HEK293T (cell line): ENCODE measurements around the gene SPDYE2.
"Not testable (repeated sequence)": the region's sequence is repeated elsewhere in the genome, so short reads cannot be mapped to it uniquely, and the experiment has no call there.

Source experiments
- CTCF ChIA-PET: fragments of 350-600 bp; formaldehyde crosslinking; extraction: SDS; loops from one replicate; lab custom pipeline; 2021; ENCODE audit warnings: antibody characterized with exemption, inconsistent platforms; lab: Yijun Ruan, JAX
- POLR2A ChIA-PET: fragments of 350-600 bp; formaldehyde crosslinking; extraction: SDS; loops from one replicate; lab custom pipeline; 2020; ENCODE audit warnings: antibody characterized with exemption, inconsistent platforms; lab: Yijun Ruan, JAX
- DNase-seq: peaks from one replicate; pipeline ENCODE4 v3.0.0; 2012; ENCODE audit warnings: mixed read lengths; ENCODE audit errors: extremely low spot score
- ELF4 ChIP-seq: fragments of 450-650 bp; IDR thresholded peaks from 2 replicates; pipeline ENCODE4 v1.6.1; 2017; ENCODE audit warnings: antibody characterized with exemption

Gene SPDYE2

DNA sequence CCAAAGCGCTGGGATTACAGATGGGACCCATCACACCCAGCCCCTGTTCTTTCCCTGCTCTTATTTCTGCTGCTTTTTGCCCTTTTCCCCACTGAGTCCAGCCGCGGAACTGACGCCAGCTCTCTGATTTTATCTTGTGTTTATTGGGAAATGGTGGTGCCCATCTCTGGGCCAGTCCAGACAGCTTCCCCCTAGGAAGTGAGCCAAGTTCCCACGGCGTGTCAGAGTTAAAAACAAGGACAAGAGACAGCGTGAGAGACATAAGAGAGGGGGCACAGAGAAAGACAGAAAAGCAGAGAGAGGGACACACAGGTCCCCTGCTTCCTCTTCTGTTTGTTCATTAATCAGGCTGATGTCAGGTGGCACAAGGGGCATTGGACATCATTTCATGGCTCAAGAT, 19.4 kb upstream of the SPDYE2 start:
- POLR2A ChIA-PET, CTCF ChIA-PET, DNase-seq: not testable (repeated sequence)

- POLR2A ChIA-PET, DNase-seq, CTCF ChIA-PET: not testable (repeated sequence)
Observed at GRCh38 chr7:102532127-102532526, 18.9 kb upstream of the SPDYE2 start.

- CTCF ChIA-PET, DNase-seq, POLR2A ChIA-PET: not testable (repeated sequence)
Observed at GRCh38 chr7:102535062-102535615, 15.9 kb upstream of the SPDYE2 start.

GRCh38 chr7:102540604-102541003, 10.4 kb upstream of the SPDYE2 start:
- POLR2A ChIA-PET, DNase-seq, CTCF ChIA-PET: not testable (repeated sequence)

DNA sequence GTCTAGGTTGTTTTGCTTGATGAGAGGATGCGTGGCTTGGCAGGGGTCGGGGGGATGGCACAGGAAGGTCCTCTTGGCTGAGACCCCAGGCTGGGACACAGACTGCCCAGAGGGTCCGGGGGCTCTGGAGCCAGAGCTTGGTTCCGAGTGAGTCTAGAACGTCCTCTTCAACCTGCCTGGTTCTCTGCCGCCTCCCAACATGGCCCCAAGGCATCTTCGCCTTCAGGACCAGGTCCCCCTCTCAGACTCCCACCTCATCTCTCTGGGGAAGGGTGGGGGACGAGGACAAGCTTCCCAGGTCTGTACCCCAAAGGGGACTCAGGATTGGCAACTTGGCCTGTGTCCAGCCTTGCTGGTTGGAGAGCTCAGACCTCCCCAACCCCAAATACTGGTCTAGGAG, 8.9 kb upstream of the SPDYE2 start:
- DNase-seq, POLR2A ChIA-PET, CTCF ChIA-PET: not testable (repeated sequence)

- POLR2A ChIA-PET, CTCF ChIA-PET, DNase-seq: not testable (repeated sequence)
Observed at GRCh38 chr7:102542771-102543170, 8.3 kb upstream of the SPDYE2 start.

DNA sequence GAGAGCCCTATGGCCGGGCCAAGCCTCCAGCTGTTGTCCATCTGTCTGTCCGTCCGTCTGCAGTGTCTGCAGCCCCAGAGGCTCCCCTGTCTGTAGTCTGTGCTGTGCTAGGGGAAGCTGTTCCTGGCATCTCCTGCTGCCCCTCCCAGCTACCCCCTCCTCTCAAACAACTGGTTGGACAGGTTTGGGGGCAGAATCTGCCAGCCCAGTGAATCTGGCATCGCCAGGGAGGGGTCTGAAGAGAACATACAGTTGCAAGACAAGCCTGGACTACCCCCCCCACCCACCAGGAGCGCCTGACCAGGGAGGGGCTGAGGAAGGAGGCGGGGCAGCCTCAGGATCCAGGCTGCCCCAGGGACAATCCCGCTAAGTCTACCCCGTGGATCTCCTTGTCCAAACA, 7.4 kb upstream of the SPDYE2 start, which contains the start of gene UPK3BL2:
Gene UPK3BL2 (minus strand): TSS at position 101 of the 400 bp plus-strand sequence. CDS start 60 bp downstream, at position 41.
- POLR2A ChIA-PET, DNase-seq, CTCF ChIA-PET: not testable (repeated sequence)

- CTCF ChIA-PET, DNase-seq, POLR2A ChIA-PET: not testable (repeated sequence)
Observed at GRCh38 chr7:102544372-102544771, 6.7 kb upstream of the SPDYE2 start.

DNA sequence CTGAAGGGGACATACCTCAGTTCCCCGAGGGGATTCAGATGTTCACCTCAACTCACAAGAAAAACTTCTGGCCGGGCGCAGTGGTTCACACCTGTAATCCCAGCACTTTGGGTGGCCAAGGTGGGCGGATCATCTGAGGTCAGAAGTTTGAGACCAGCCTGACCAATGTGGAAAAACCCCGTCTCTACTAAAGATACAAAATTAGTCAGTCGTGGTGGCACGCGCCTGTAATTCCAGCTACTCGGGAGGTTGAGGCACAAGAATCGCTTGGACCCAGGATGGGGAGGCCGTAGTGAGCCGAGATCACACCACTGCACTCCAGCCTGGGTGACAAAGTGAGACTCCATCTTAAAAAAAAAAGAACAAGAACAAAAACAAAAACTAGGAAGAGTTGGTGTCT, 5.7 kb upstream of the SPDYE2 start:
- CTCF ChIA-PET, DNase-seq, POLR2A ChIA-PET: not testable (repeated sequence)

DNA sequence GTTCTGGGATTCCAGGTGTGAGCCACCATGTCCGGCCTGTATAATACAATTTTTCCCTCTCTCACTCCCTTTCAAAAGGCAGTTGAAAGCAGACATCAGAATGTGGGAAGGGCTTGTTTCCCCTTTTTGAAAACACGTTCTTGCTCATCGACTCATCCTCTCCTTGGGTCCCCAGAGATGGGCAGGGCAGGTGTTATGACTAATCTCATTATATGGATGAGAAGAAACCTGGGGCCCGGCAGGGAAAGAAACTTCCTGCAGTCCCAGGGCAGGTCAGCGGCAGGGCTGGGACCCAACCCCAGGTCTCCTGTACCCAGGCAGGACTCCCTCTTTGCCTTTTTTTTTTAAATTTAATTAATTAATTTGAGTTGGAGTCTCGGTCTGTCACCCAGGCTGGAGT, 4.7 kb upstream of the SPDYE2 start:
- DNase-seq, CTCF ChIA-PET, POLR2A ChIA-PET: not testable (repeated sequence)

- CTCF ChIA-PET, DNase-seq, POLR2A ChIA-PET: not testable (repeated sequence)
Observed at GRCh38 chr7:102568620-102569019, 17.6 kb downstream of the SPDYE2 start.

GRCh38 chr7:102572261-102573239, 21.5 kb downstream of the SPDYE2 start, which contains the start of gene POLR2J3:
TSS of gene POLR2J3 (minus strand) at chr7:102572583. CDS start at chr7:102572521, 62 bp downstream.
- peak; percentile 41; the same call in 1 of the 2 replicates for TF ChIP-seq ELF4
- POLR2A ChIA-PET, CTCF ChIA-PET, DNase-seq: not testable (repeated sequence)

DNA sequence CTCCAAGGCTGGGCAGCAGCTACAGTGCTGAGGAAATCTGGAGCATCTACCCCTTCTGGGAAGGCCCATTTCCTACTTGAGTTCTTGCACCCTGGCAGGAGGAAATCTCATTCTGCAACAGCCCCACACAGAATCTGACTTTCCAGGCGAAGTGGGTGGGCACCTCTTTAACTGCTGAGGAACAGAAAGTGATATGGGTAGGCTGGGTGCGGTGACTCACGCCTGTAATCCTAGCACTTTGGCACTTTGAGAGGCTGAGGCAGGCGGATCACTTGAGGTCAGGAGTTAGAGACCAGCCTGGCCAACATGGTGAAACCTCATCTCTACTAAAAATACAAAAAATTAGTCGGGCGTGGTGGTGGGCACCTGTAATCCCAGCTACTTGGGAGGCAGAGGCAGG, 23.6 kb downstream of the SPDYE2 start:
- CTCF ChIA-PET, DNase-seq, POLR2A ChIA-PET: not testable (repeated sequence)

GRCh38 chr7:102576363-102576762, 25.3 kb downstream of the SPDYE2 start:
- DNase-seq, CTCF ChIA-PET, POLR2A ChIA-PET: not testable (repeated sequence)

DNA sequence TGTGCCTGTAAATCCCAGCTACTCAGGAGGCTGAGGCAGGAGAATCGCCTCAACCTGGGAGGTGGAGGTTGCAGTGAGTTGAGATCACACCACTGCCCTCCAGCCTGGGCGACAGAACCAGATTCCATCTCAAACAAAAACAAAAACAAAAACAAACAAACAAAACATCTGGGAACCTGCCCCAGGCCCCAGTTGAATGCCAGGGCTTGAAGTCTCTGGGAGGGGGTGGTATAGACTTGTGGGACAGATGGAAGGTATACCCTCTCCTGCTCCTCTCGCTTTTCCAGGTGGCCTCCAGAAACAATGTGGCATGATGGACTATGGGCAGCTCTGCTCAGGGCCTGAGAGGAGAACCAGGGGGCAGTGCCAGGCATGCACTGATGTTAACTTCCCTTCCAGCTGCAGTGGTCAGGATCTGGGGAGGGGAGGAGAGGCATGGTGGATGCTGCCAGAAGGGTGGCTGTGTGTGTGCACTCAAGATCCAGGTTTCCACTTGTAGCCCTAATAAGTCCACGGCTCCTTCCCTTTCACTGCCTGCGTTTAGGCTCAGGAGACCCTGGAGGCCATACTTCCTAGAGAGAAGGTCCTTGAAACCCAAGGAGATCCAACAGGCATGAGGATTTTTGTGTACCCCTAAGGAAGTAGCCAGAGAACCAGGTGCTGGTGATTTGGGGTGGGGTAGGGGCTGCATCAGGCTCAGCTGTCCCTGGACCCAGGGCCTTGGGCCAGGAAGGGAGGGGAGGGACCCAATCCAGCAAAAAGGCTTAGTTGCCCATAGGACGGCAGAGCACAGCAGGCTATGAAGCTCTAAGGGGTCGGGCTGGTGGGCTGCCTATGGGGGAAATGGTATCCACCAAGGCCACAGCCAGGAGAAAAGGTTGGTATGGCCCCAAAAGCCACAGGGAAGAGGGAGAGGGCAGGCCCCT, 26.6 kb downstream of the SPDYE2 start:
- DNase-seq, POLR2A ChIA-PET, CTCF ChIA-PET: not testable (repeated sequence)

DNA sequence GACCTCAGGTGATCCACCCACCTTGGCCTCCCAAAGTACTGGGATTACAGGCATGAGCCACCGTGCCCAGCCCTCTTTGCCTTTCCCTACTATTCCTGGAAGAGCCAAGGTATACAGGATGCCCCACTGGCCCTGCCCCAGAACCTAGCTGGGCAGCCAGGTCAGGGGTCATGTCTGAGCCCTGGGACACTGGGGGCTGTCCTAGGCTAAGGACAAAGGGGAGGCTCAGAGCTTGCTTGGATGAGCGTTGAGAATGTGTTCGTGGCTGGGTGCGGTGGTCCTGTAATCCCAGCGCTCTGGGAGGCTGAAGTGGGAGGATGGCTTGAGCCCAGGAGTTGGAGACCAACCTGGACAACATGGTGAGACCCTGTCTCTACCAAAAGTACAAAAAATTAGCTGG, 27.5 kb downstream of the SPDYE2 start:
- POLR2A ChIA-PET, DNase-seq, CTCF ChIA-PET: not testable (repeated sequence)

- POLR2A ChIA-PET, CTCF ChIA-PET, DNase-seq: not testable (repeated sequence)
Observed at GRCh38 chr7:102581722-102582121, 30.7 kb downstream of the SPDYE2 start.

GRCh38 chr7:102583495-102583894, 32.5 kb downstream of the SPDYE2 start:
- POLR2A ChIA-PET, DNase-seq, CTCF ChIA-PET: not testable (repeated sequence)
